Measurements from ENCODE around the gene BNIP3.

Gene BNIP3

GRCh38 chr10:131926253-131926652 lies 55.5 kb downstream of the BNIP3 start (continued):
- no peak for TF ChIP-seq ZSCAN18 (tag by site-specific recombination; IDR thresholded peaks at IDR 0.05)
- TF ChIP-seq ZNF423 (tag by site-specific recombination; IDR thresholded peaks at IDR 0.05): no peak

- Histone ChIP-seq H3K4me1 (ENCODE audit: control insufficient read depth, insufficient read depth, low read length) (0 out of 2 replicates have a peak, but pooled peaks cover 2% of the 10 kb centered on the region), H3K36me3 (ENCODE audit: control insufficient read depth in 2 of 2, insufficient read depth in 1 of 2, low read length in 2 of 2) (no peaks in the 10 kb centered on the region), H3K9me3 (ENCODE audit: control insufficient read depth, insufficient read depth, low read depth, low read length) (peaks cover 2% of the 10 kb centered on the region; the same call in 1 of the 2 replicates), H3K4me3 (ENCODE audit: low read depth, low read length) (no peak overlapping the region), H3K27ac (ENCODE audit: extremely low read depth, low read depth, low read length) (no peak overlapping the region)
- ChIA-PET POLR2A (no interaction called here), CTCF (interaction anchor here (1.8 kb wide), 1 partner anchor 40 kb away, joined by 7 read pairs; no protein-coding TSS in a partner anchor)
- TF ChIP-seq KLF1 (tag by site-specific recombination; IDR thresholded peaks at IDR 0.05) (peak; percentile 30; the same call in 1 of the 2 replicates), ZNF214 (tag by site-specific recombination; IDR thresholded peaks at IDR 0.05; ENCODE audit: borderline replicate concordance) (no peak), ZNF112 (tag by site-specific recombination; IDR thresholded peaks at IDR 0.05) (no peak), ZNF175 (tag by site-specific recombination; IDR thresholded peaks at IDR 0.05) (no peak)
These were observed 56.0 kb downstream of the BNIP3 start for GRCh38 chr10:131925716-131926115.

GRCh38 chr10:131925011-131925649 lies 56.6 kb downstream of the BNIP3 start:
- peaks cover 2% of the 10 kb centered on the region; the same call in 1 of the 2 replicates for H3K9me3 ChIP-seq (ENCODE audit: control insufficient read depth, insufficient read depth, low read depth, low read length)
- no peak overlapping the region for H3K27ac ChIP-seq (ENCODE audit: extremely low read depth, low read depth, low read length)
- ChIA-PET POLR2A (no interaction called here), CTCF (interaction anchor here (1.7 kb wide), 1 partner anchor 18 kb away, joined by 6 read pairs; no protein-coding TSS in a partner anchor)
- 0 out of 2 replicates have a peak, but pooled peaks cover 2% of the 10 kb centered on the region for H3K4me1 ChIP-seq (ENCODE audit: control insufficient read depth, insufficient read depth, low read length)
- TF ChIP-seq SETDB1 (IDR thresholded peaks at IDR 0.05; ENCODE audit: insufficient read length, low read length) (peak; percentile 92), ZNF23 (tag by site-specific recombination; IDR thresholded peaks at IDR 0.05; ENCODE audit: borderline replicate concordance) (no peak)
- H3K4me3 ChIP-seq (ENCODE audit: low read depth, low read length): no peak overlapping the region
- H3K36me3 ChIP-seq (ENCODE audit: control insufficient read depth in 2 of 2, insufficient read depth in 1 of 2, low read length in 2 of 2): no peaks in the 10 kb centered on the region

- H3K9me3 ChIP-seq (ENCODE audit: control insufficient read depth, insufficient read depth, low read depth, low read length): peaks cover 2% of the 10 kb centered on the region; the same call in 1 of the 2 replicates
- no peak for TF ChIP-seq ZNF140 (tag by site-specific recombination; IDR thresholded peaks at IDR 0.05)
- TF ChIP-seq ZNF488 (tag by site-specific recombination; IDR thresholded peaks at IDR 0.05): no peak
- TF ChIP-seq ZBTB20 (tag by site-specific recombination; IDR thresholded peaks at IDR 0.05): no peak
- TF ChIP-seq SETDB1 (IDR thresholded peaks at IDR 0.05; ENCODE audit: insufficient read length, low read length): no peak
- TF ChIP-seq BCL6B (tag by site-specific recombination; IDR thresholded peaks at IDR 0.05): no peak
- TF ChIP-seq INSM2 (tag by site-specific recombination; IDR thresholded peaks at IDR 0.05): no peak
- 0 out of 2 replicates have a peak, but pooled peaks have one; percentile 10 for TF ChIP-seq ZNF585B (tag by site-specific recombination; IDR thresholded peaks at IDR 0.05)
- no peak for TF ChIP-seq MZF1 (tag by site-specific recombination; IDR thresholded peaks at IDR 0.05; ENCODE audit: borderline replicate concordance)
- no peak for TF ChIP-seq ZNF433 (tag by site-specific recombination; IDR thresholded peaks at IDR 0.05; ENCODE audit: low read depth)
- ChIA-PET CTCF (interaction anchor here (1.7 kb wide), 1 partner anchor 20 kb away, joined by 6 read pairs; no protein-coding TSS in a partner anchor), POLR2A (no interaction called here)
- no peak overlapping the region for H3K27ac ChIP-seq (ENCODE audit: extremely low read depth, low read depth, low read length)
- no peak overlapping the region for H3K4me3 ChIP-seq (ENCODE audit: low read depth, low read length)
- no peaks in the 10 kb centered on the region for H3K36me3 ChIP-seq (ENCODE audit: control insufficient read depth in 2 of 2, insufficient read depth in 1 of 2, low read length in 2 of 2)
- H3K4me1 ChIP-seq (ENCODE audit: control insufficient read depth, insufficient read depth, low read length): no peaks in the 10 kb centered on the region
These were observed 58.5 kb downstream of the BNIP3 start for GRCh38 chr10:131923038-131923756.

All from HEK293 (cell line).